HG03139 (cell line): ENCODE measurements around the gene KLHL7.
"Not testable (repeated sequence)": the region's sequence is repeated elsewhere in the genome, so short reads cannot be mapped to it uniquely, and the experiment has no call there.

Experiments
- ATAC-seq: cut with Tn5 transposase; IDR thresholded peaks from one replicate; pipeline ENCODE4 v1.9.1; 2021; ENCODE audit not compliant: unreplicated experiment

Gene KLHL7

DNA sequence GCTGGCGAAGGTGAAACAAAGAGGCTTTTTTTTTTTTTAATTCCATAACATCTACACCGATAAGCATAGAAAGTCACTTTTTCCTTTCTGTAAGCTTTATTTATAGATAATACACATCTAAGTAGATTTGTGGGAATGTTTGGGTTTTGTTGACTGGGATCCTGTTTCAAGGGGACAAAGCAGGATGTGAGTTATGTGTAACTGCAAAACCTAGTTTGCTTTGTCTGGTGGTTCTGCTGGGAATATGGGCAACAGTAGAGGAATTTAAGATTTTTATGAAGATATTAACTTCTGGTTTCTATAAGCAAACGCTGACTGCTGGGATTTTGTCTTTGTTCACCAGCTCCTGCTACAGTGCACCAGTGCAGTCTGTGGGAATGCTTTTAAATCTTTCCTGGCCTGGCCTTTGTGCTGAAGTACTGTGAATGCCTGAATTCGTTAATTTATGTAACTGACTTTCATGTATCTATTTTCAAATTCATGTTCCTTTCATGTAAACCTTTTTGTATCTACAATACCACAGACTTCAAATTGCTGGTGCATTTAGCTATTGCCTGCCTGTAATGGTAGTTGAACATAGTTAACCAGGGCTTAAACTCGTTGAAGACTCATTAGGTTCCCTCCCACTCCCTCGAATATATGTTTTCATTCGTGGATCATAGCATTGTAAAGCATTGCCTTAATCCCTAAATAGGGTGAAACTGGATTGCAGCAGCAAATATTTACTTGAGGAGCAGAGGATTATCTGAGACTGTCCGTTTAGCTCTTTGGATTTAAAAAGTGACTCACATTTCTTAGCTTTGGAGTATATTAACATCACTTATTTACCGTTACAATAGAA, 1.5 kb downstream of the KLHL7 start:
- no peak for ATAC-seq

DNA sequence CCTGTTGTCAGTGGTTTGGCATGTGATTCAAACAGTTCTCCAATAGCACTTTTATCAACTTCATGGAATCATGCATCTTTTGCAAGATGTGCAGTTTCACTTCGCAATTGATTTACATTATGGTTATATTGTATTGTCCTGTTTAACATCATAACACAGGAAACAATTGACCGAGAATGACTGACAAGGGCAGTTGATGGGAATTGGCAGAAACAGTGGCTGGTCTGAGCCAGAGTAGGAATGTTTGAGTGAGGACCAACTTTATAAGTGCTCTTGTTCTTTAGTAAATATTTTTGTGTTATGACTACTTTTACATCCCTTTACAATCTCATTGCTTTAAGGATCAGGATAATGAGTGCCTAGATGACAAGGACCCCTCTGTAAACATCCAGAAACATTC, 2.2 kb downstream of the KLHL7 start:
- no peak for ATAC-seq

DNA sequence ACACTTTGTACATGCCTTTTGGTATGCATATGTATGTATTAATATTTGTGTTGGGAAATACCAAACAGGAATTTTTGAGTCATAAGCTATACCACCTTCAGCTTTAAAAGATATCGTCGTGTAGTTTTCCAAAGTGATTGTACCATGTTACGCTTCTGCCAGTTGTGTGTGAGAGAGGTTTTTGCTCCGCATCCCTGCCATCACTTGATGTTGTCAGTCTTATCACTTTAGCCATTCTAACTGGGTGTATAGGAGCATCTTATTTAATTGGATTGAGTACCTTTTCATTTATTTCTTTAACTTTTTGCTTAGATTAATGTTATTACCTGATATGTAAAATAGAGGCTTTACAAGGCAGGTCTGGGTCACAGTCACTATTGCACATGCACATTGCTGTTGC, 3.4 kb downstream of the KLHL7 start:
- no peak for ATAC-seq

DNA sequence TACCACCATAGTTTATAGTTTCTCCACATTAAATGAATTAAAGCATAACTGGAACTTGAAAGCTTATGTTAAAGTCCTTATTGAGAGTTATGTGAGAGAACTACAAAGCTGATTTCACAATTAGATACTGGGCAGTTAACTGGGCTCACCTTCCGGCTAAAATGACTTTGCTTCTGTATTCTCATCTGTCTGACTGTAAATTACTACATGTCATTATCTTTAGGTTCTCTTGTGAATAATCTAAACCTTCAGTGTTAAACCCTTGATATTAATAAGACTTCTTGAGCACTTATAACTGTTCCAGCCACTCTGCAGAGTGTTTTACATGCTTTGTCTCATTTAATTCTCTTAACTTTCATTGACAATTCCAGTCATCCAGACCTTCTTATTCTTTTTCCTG, 3.9 kb downstream of the KLHL7 start:
- ATAC-seq = no peak

DNA sequence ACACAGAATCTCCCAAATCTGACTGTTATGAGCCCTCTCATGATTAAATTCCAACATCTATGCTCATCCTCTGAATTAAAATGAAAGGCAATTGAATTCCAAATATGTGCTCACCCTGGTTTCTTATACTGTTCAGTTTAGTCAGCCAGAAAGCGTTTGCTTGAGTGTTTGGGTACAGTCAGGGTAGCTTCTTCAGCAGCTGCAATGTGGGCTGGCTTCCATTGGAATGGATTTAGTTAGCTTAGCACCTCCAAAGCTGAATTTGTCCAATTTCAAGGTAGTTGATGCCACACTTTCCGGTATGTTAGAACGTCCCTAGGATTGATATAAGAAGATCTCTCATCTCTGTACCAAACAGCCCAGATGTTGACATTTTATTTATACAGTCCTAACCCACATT, 9.3 kb downstream of the KLHL7 start:
- ATAC-seq = no peak

DNA sequence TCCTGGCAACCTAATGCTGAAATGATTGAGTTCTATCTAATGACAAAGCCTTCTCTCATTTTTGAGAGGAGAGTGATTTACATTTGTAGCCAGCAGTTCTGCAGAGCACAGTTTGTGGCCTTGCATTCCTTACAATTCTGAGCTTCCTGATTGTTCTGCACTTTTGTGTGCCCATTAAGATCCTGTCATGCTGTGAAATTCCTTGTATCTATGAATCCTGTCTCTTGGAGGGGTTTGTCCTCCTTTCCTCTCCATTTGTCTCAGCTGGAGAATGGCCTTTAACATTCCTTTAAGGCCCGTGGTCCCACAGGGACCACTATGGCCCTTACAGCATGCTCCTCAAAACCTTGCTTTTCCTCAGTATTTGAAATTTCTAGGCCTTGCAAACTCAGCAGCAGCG, 10.4 kb downstream of the KLHL7 start:
- ATAC-seq = no peak

DNA sequence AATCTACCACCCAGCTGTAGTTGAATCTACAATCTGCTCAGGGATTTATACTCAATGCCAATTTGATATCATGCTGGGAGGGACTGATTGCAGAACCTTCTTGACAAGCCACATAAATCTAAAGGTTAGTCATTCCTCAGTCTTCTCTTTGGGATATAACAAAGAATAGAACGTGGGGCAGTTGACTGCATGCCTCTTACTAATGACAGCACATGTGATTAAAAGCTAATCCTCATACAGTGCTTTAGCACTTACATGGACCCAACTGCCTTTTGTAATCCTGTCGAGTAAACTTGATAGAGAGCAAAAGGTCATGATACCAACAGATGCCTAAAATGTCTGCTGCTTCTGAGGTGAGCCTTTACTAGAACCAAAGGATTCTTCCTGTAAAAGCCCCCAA, 12.3 kb downstream of the KLHL7 start:
- ATAC-seq = no peak

DNA sequence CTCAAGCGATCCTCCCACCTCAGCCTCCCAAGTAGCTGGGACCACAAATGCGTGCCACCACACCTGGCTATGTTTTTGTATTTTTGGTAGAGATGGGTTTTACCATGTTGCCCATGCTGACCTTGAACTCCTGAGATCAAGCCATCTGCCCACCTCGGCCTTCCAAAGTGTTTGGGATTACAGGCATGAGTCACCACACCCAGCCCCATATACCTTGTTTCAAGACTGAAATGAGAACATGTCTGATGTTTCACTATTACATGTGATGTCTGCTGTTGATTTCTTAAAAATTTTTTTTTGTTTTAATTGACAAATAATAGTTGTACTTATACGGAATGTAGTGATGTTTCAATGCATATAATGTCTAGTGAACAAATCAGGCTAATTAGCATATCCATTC, 14.5 kb downstream of the KLHL7 start:
- ATAC-seq = no peak

DNA sequence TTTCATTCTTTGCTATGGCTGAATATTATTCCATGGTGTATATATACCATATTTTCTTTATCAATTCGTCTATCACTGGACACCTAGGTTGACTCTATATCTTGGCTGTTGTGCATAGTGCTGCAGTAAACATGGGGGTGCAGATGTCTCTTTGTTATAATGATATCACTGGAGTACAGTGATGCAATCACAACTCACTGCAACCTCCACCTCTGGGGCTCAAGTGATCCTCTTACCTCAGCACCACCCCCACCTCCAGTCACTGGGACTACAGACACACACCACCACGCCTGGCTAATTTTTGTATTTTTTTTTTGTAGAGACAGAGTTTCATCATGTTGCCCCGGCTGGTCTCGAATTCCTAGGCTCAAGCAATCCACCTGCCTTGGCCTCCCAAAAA, 15.6 kb downstream of the KLHL7 start:
- ATAC-seq = no peak

DNA sequence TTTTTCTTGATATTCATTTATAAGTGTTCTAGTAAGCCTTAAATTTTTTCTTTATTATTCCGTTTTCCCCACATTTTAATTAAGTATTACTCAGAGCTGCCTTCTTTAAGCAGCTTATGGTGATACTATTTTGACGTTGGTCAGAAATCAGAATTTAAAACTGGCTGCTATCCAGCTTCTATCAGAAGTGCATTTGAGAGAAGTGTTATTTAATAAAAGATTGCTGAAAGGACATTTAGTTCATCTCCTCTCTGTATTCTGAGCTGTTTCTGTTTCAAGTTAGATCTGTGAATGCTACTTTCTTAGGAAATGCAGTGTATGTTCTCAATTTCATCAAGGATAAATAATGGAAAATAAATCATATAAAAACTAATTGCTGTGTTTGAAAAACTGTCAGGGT, 17.4 kb downstream of the KLHL7 start:
- ATAC-seq = no peak

DNA sequence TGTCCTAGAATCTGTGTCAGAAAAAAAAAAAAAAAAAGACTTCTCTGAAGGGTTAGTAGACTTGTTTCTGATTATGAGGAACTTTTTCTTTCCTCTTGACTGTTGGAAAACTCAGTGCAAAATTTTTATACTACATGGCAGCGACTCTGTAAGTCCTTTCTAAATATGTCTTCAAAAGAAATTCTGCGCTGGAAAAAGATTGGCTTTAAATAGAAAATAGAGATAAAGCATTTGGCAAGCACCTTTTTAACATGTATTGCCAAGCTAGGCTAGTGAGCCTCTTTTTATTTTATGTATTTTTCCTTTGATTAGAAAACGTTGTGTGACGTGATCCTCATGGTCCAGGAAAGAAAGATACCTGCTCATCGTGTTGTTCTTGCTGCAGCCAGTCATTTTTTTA, 17.9 kb downstream of the KLHL7 start:
- ATAC-seq = no peak

DNA sequence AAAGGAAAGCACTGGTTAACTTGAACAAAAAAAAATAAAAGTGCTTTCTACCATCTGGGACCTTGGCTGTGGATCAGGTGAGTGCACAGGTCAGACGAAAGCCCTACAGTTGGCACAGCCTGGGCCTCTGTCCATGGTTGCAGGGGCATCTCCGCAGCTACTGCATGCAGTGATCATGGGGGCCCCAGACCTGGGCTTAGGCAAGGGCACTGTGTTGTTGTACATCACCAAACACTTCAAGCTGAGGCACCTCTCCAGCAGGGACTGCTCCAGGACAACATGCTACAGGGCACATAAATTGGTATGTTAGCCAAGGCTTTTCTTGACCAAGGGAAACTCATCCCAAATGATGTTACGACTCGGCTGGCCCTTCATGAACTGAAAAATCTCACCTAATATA, 23.5 kb downstream of the KLHL7 start:
- no peak for ATAC-seq

DNA sequence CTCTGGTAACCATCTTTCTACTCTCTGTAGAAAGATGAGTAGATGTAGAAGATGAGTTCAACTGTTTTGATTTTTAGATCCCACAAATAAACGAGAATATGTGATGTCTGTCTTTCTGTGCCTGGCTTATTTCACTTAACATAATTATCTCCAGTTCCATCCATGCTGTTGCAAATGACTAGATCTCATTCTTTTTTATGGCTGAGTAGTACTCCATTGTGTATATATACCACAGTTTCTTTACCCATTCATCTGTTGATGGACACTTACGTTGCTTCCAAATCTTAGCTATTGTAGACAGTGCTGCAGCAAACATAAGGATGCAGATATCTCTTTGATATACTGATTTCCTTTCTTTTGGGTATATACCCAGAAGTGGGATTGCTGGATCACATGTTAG, 26.2 kb downstream of the KLHL7 start:
- not testable (repeated sequence) for ATAC-seq

DNA sequence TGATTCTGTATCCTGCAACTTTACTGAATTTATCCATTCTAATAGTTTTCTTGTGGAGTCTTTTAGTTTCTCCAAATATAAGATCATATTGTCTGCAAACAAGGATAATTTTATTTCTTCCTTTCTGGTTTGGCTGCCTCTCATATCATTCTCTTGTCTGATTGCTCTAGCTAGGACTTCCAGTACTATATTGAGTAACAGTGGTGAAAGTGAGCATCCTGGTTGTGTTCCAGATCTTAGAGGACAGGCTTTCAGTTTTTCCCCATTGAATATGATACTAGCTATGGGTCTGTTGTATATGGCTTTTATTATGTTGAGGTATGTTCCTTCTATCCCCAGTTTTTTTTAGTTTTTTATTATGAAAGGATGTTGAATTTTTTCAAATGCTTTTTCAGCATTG, 28.2 kb downstream of the KLHL7 start:
- no peak for ATAC-seq

DNA sequence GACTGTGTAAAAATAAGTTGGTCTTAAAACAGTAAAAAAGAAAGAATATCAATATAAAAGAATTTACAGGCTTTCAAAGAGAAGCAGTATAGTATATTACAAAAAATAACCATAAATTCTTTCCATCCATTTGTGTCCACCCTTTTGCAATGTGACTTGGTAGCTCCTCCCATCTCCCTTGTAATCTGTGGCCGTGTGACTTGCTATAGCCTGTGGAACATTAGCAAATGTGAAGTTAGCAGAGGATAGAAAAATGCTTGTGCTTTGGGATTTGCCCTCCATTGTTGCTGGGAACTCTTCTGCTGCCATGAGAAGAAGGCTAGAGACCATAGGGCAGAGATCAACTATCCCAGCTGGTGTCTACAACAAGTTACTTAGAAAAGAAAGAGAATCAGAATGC, 30.2 kb downstream of the KLHL7 start:
- no peak for ATAC-seq

DNA sequence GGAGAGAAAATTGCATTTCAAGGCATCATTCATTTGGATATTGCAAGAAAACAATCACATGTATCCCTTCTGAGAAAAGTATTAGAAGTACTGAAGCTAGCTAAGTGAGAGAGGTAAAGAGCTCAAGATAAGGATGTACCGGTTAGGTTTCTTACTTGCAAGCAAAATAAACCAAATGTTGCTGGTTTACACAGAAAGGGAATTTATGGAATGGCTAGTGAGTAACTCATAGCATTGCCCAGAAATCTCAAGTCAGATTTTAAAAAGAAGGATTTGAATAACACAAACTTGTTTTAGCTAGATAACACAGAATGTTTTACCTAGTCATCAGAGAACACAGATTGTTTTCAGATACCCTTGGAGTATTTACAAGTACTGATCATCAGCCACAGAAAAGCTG, 30.6 kb downstream of the KLHL7 start:
- no peak for ATAC-seq

DNA sequence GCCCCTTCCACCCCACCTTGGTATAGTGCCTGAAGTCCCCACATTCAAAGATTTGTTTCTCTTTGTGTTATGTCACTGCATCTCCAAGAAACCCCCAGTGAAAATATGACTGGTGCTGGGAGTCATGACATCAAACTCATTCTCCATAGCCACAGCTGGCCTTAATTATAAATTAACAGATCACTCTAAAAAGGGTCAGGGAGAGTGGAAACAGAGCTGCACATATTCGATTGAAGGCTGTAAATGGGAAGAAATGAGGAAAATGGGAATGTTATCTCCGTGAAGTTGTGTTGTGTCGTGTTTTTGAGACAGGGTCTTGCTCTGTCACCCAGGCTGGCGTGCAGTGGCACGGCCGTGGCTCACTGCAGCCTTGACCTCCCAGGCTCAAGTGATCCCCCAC, 52.1 kb downstream of the KLHL7 start:
- no peak for ATAC-seq

DNA sequence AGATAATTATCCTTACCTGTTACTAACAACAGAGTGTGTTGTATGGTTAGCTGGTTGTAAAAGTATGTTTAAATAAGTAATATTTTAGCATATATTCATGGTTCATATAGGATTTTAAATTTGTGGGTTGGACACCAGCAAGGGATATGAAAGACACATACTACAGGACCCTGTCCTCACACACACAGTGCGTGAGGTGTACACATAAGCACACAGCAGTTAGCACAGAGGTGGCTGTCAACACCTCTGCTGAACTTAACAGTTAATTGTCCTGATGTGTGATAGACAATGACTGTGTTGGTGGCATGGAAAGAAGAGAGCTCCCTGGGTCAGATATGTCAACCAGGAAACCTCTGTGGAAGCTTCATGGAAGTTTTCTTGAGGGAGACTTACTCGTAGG, 53.0 kb downstream of the KLHL7 start:
- ATAC-seq = no peak

DNA sequence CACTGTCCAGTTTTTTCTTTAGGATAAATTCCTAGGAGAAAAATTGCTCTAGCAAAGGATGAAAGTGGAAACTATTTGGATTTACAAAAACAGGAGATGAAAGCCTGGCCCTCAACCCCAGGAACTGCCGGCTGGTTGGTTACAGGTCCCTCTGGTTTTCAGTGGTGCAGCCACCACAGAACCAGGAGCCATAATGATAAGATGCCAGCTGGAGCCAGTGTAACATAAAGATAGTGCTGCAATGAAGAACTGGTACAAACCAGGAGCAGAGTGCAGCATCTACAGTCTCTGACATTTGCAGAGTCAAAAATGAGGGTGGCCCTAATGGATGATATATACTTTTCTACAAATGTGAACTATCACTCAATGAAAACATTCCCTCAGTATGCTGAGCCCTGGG, 55.9 kb downstream of the KLHL7 start:
- ATAC-seq = no peak

DNA sequence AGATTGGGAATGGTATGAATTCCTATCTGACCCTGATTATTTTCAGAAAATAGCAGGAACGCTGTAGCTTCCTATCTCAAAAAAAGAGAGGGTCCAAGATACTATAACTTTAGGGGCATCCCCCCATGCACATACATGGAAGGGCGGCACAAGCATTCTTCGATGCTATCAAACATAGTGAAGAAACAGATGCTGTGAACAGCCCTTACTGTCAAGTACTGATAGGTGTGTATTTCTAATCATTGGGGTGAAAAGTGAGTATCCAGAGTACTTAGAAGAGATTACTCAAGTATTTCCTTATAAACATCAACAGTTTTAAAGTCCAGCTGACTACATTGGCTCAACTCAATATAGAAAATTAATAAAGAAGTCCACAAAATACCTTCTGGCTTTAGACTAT, 59.3 kb downstream of the KLHL7 start:
- no peak for ATAC-seq

DNA sequence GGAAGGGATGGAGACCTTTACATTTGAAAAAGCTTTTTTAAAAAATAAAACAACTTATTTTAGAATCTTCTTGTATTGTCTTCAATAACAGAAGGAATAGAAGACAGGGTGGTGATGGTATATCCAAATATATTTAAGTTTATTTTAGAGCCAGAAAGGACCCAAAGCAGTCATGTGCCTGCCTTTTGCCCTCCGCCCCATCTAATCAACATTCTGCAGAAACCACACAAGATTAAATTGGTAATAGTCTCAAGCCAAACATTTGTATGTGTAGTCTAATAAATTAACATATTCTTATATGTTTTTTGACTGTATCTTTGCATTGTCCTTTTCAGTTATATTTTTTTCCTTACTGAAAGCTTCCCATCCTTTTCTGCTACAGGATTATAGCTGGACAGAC, 59.7 kb downstream of the KLHL7 start:
- ATAC-seq = no peak

DNA sequence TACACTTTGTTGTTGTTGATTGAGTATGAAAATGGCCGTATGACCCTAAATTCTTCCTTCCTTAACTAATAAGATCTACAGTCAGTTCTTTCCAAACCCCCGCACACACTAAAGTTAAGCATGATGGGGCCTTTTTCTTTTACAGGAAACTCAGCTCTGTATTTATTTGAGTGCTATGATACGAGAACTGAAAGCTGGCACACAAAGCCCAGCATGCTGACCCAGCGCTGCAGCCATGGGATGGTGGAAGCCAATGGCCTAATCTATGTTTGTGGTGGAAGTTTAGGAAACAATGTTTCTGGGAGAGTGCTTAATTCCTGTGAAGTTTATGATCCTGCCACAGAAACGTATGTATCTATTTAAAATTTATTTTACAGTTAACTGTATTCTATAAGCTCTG, 62.1 kb downstream of the KLHL7 start:
- ATAC-seq = no peak

DNA sequence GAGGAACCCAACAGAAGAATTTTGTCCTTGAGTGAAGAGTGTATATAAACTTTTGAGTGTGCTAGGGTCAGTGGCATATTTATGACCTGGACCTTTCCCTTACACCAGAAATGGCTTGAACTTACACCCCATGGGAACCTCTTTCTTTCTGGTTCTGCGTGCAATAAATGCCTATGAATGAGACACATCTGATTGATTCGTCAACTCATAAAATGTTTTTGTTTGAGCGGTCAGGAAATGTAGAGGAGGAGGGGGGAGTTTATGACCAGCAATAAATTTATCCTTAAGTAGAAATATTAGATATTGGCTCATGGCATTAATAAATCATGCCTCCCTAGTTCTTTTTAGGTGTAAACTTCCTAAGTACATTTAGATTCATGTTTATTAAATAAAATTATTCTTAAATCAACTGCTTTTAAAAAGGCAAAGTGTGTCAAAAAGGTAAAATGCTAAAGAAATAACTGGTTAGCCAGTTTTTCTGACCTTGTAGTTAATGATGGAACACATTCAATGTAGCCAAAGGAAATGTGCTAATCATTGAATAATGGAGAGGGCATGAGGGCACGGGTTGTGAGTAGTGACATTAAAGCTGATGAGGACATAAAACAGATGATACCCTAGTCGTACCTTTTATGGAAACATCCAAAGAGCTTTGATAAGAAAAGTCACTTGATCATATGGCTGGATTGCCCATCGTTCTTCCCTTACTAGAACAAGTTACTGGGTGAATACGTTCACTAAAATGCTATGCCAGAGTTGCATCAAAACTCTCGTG, 62.7 kb downstream of the KLHL7 start:
- no peak for ATAC-seq
